ENCODE data around the gene MAGEF1. TPM values are rescaled to one million over a fixed set of nuclear protein-coding genes. Genes with fewer than 3 reads are reported as not detected.

Gene MAGEF1
- total and polyA plus RNA-seq, 10 of the 15 experiments (the other 5 are each of a cell fraction or from before 2014, with no cell fraction given), result 2.3 to 62.2 (median 27.1) TPM

GRCh38 chr3:184760337-184761074 lies 48.6 kb upstream of the MAGEF1 start:
- H3K36me3 ChIP-seq (ENCODE audit: control insufficient read depth in 2 of 2, insufficient read depth in 2 of 2, low read length in 1 of 2), result no peaks in the 10 kb centered on the region
- ChIA-PET RAD21 (ENCODE audit: unreplicated experiment) (no interaction called here), CTCF (interaction anchor here (1.0 kb wide), 1 partner anchor 9 kb away, joined by 3 read pairs; no protein-coding TSS in a partner anchor), POLR2A (no interaction called here), SMC1A (ENCODE audit: uncharacterized antibody, unreplicated experiment) (no interaction called here)
- no peak for FAIRE-seq
- H3K27ac ChIP-seq (ENCODE audit: control insufficient read depth, insufficient read depth), result no peak overlapping the region
- 27% methylated on average over 8 of the region's 8 CpGs for WGBS (ENCODE audit: insufficient coverage, insufficient replicate concordance, low lambda C conversion rate, missing lambda C conversion rate)
- in situ Hi-C loops (cut with MboI) (no loop called here), intact Hi-C loops (cut with micrococcal nuclease; ENCODE audit: unreplicated experiment) (no loop called here)
- no peak overlapping the region for H2AFZ ChIP-seq (ENCODE audit: control insufficient read depth, low read depth, low read length)
- H3K79me2 ChIP-seq (ENCODE audit: control insufficient read depth, insufficient read depth, low read length), result no peaks in the 10 kb centered on the region
- H3K27me3 ChIP-seq (replicated peaks in 1 of 2; ENCODE audit: control insufficient read depth in 2 of 2, insufficient read depth in 2 of 2, low read length in 1 of 2), result no peaks in the 10 kb centered on the region
- no peak overlapping the region for H3K9ac ChIP-seq (ENCODE audit: control insufficient read depth, insufficient read depth, low read length)
- H3K4me2 ChIP-seq (ENCODE audit: control insufficient read depth, insufficient read depth), result no peak overlapping the region
- no TSS peak for BruUV-seq (replicated peaks)
- no peaks in the 10 kb centered on the region for H4K20me1 ChIP-seq (ENCODE audit: control insufficient read depth, insufficient read depth)
- no peak overlapping the region for H3K4me3 ChIP-seq
- H3K9me3 ChIP-seq (replicated peaks; ENCODE audit: control insufficient read depth, insufficient read depth, low read length), result no peaks in the 10 kb centered on the region
- peaks cover 4% of the 10 kb centered on the region; the same call in 1 of the 2 replicates for H3K4me1 ChIP-seq (ENCODE audit: control insufficient read depth, insufficient read depth, low read length)
- DNase-seq (ENCODE audit: low read depth, low spot score), result no peak
- ATAC-seq, result no peak
- TF ChIP-seq HSF1 (IDR thresholded peaks at IDR 0.05; ENCODE audit: low read depth, low read length) (no peak), USF2 (IDR thresholded peaks at IDR 0.05; ENCODE audit: borderline replicate concordance, low read depth, low read length) (no peak), CHD1 (IDR thresholded peaks at IDR 0.05; ENCODE audit: low read depth, low read length) (no peak), CBFB (IDR thresholded peaks at IDR 0.05; ENCODE audit: low read depth) (no peak), TCF3 (IDR thresholded peaks at IDR 0.05; ENCODE audit: borderline replicate concordance, insufficient read depth, low read depth, low read length) (no peak), E2F4 (IDR thresholded peaks at IDR 0.05; ENCODE audit: low read depth, low read length) (no peak), TCF12 (IDR thresholded peaks at IDR 0.05; ENCODE audit: low read depth, low read length) (no peak), KDM1A (IDR thresholded peaks at IDR 0.05; ENCODE audit: borderline replicate concordance) (no peak), CHD4 (IDR thresholded peaks at IDR 0.05) (no peak), WRNIP1 (IDR thresholded peaks at IDR 0.05; ENCODE audit: borderline replicate concordance, low read depth, low read length) (no peak), ZBTB33 (IDR thresholded peaks at IDR 0.05) (no peak), REST (IDR thresholded peaks at IDR 0.05; ENCODE audit: low read depth, low read length) (no peak), NFIC (IDR thresholded peaks at IDR 0.05; ENCODE audit: low read depth, low read length) (no peak), TARDBP (IDR thresholded peaks at IDR 0.05; ENCODE audit: borderline replicate concordance) (no peak)

All from GM12878 (cell line).